HK-2 (cell line): ENCODE data around the gene KCNJ15.
"Not testable (repeated sequence)": the region's sequence is repeated elsewhere in the genome, so short reads cannot be mapped to it uniquely, and the experiment has no call there.

Experiments used
- DNase-seq: peaks from one replicate; pipeline ENCODE4 v3.0.0-alpha.2; 2018; ENCODE audit not compliant: unreplicated experiment

Gene KCNJ15

GRCh38 chr21:38256599-38257302, at the start of gene KCNJ15:
Gene KCNJ15 (plus strand): TSS chr21:38256991. CDS start chr21:38299262, 42,271 bp downstream.
- DNase-seq, result no peak

- no peak for DNase-seq
These were observed 48.7 kb upstream of the KCNJ15 start for GRCh38 chr21:38208118-38208517.

DNA sequence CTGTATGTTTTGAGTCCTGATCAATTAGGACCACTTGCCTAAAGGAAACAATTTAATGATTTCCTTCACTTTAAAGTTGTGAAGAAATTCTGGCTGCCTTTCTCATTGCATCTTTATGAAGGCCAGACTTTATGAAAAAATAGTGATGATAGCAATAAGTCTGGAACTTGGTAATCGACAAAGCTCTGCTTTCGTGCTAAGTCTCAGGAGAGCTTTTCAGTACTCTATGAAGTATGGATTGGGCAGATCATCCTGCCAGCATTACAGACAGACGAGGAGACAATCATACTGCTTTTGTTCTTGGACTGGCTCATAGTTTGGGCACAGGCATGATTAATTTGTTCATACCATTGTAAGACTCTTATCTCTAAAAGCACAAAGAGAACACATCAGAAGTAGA, 45.5 kb upstream of the KCNJ15 start:
- DNase-seq, result no peak

GRCh38 chr21:38212706-38213105, 44.1 kb upstream of the KCNJ15 start:
- DNase-seq, result no peak

- DNase-seq, result peak; percentile 53
These were observed 37.7 kb upstream of the KCNJ15 start for GRCh38 chr21:38219049-38219628.

DNA sequence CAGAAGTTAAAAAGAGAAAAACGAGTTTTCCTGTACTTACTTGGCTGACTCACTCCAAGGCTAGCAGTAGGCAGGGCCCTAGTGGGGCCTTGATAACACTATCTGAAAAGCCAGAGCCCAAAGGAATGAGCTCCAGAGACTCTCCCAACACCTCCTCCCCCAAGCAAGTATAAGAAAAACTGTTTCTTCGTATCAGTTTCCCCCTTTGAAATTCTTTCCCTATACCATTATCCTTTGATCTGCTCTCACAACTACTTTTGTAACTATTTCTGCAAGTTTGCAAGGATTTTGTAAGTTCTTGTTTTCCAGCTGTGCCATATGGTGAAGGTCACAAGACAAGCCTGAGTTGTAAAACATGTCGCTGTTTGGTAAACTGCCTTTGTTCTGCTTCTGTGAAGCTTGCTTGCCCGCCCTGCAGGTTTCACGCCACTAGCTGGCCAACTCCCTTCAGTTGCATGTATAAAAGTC, 36.5 kb upstream of the KCNJ15 start:
- no peak for DNase-seq

DNA sequence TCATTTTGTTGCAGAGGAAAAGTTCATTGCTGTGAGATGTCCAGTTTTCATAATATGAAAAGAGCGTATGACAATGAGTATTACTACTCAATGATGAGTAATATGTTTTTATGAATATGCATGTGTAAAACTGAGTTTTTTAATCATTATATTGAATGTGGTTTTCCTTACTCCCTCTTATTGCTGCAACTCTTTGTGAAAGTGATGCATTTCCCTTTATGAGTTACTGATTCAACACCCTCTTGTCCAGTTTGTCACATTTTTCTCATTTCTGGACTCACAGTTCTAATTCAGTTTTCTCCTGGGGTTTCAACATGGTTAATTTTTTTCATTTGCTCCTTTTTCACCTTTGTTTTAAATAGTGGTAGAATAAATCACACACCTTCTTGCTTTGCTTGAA, 35.2 kb upstream of the KCNJ15 start:
- DNase-seq, result no peak

GRCh38 chr21:38223893-38224540, 32.8 kb upstream of the KCNJ15 start:
- DNase-seq, result no peak

GRCh38 chr21:38227401-38227800, 29.4 kb upstream of the KCNJ15 start:
- DNase-seq, result no peak

- no peak for DNase-seq
These were observed 28.7 kb upstream of the KCNJ15 start for GRCh38 chr21:38228115-38228514.

- no peak for DNase-seq
These were observed 28.3 kb upstream of the KCNJ15 start for GRCh38 chr21:38228537-38228936.

DNA sequence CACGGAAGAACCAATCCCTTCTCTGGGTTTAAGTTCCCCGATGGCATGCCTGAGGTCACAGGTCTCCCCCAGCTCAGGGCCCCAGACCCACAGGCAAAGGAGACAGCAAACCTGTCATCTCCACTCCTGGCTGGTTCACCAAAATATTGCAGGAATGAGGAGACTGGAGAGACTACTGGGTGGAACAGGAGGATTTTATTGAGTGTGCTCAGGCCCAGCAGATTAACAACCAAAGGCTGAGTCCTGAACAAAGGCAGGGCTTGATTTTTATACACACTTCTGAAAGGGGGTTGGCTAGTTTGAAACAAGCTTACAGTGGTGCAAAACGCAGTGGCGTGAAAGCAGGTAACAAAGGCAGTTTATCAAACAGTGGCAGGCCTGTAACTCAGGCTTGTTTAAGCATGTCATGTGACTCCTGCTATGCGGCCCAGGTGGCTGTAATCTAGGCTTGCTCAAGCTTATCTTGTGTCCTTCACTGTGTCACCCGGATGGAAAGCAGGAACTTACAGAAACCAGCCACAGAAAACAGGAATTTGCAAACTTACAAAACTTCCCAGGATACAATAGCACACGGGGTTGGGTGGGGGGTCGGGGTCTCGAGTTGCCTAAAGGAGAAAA, 27.4 kb upstream of the KCNJ15 start:
- no peak for DNase-seq

DNA sequence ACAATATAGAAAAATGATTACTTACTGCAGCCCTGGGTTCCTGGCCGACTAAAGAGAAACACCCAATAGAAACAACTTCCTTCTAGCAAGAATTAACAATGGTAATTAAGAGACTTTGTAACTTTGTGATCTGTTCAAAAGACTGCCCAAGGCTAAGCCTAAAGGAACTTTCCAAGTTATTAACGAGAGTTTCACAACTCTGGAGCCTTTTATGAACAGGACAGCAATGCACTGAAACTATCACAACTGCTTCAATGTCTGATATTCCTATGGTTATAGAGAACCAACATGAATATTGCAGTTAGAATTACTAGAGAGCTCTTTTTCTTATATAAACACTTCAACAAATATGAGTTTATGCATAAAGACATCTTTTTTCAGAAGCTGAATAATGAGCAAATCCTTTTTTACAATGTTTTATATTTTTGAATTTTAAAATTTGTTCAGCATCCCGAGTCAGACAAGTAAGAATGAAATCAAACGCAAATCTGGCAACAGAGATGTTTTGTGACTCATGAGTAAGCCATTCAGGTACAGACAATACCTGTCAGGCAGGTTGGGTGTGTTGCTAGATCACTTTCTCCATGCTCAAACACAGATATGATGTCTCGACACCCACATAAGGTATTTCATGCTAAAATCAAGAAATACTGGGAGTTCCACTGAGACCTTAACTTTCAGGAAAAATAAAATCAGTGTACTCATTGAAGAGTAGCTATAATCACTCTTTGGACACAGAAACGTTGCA, 22.2 kb upstream of the KCNJ15 start:
- no peak for DNase-seq

DNA sequence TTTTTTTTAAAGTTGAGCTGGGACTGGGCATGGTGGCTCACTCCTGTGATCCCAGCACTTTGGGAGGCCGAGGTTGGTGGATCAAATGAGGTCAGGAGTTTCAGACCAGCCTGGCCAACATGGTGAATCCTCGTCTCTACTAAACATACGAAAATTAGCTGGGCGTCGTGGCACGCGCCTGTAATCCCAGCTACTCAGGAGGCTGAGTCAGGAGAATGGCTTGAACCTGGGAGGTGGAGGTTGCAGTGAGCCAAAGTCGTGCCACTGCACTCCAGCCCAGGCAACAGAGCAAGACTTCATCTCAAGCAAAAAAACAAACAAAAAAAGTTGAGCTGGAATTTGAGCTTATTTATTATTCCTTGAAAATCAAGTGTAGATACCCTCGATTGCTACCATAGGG, 21.5 kb upstream of the KCNJ15 start:
- not testable (repeated sequence) for DNase-seq

DNA sequence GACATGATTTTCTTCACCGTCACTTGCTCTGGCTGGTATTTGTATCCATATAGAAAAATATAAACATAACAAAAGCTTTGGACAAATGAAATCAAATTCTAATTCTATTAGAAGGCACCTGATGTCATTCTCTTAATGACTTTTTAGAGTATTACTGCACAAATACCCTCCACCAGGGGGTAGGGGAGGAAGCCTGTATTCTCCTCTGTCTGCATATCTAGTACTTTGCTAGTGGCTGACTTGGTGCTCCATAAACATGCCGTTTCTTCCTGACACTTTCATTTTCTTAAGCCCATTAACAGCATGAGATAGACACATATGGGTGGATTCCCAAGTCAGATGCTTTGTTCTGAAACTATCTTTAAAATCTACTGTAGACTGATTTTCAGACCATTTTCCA, 20.6 kb upstream of the KCNJ15 start:
- no peak for DNase-seq

DNA sequence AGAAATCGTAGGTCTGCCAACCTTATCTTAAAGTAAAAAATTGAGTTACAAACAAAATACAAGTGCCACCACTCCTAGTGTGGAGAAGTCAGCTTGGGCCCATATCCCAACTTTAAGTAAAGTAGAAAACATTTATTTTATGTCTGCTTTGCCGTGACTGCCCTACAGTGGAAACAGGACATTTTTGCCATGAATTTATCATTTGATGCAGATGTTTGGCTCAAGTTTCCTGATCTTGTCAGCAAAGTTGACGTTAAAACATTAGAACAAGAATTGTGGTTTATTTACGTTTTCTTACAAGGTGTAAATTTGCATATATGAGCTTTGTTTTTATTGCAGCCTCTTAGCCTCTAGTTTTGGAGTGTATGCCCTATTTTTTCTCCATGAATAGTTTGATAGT, 17.1 kb upstream of the KCNJ15 start:
- no peak for DNase-seq

GRCh38 chr21:38240129-38240528, 16.7 kb upstream of the KCNJ15 start:
- DNase-seq, result no peak

DNA sequence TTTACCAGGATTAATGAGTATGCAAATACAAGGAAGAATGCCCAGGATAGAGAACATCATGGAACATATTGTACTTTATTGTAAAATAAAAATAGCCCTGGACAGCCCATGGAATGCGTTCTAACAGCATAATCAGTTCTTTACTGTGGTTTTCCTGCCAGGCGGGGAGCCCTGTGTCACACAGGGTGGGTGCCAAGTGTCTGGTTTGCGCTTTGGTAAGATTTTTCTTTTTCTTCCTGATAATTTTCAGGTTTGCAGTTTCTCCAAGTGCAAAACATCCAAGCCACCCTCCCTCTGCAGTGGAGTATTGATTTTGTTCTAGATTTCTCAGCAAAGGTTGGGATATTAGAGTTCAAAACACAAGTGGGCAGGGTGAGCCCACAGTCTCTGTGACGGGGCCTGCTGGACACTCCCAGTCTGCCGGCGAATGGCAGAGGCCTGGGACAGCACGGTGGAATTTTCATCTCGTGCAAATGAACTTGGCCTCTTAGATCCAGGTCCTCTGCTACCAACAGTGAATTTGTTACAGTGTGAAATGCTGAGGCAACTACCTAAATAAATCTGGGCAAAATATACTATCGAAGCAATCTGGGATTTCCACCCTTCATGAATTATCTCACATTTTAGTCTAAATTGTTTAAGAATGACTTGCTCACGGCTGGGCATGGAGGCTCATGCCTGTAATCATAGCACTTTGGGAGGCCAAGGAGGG, 15.6 kb upstream of the KCNJ15 start:
- DNase-seq, result no peak

- no peak for DNase-seq
These were observed 14.7 kb upstream of the KCNJ15 start for GRCh38 chr21:38242061-38242460.

DNA sequence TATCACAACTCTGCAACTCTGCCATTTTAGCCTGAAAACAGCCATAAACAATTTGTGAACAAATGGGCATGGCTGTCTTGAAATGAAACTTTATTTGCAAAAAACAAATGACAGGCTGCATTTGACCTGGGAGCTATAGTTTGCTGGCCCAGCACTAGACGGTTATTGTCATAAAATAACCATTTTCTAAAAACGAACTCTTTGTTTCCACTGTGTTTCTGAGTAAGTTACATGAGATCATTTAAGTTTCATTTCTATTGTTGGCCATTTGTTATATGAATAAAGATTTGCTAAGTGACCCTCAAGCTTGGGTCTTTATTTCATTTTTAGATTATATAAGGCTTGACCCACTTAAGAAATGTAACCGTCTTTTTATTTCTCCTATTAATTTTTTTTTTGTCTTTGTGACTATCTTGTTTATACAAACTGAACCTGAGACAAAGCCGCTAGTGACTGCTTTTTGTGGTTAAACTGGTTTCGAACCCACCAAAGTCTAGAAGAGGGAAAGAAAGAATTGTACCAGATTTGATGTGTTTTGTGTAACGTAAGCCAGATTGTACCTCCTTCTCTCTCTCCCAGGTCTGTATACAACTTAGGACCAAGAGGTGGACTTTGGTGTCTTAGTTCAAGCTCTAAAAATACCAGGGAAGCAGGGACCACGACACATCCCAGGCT, 12.9 kb upstream of the KCNJ15 start:
- no peak for DNase-seq

DNA sequence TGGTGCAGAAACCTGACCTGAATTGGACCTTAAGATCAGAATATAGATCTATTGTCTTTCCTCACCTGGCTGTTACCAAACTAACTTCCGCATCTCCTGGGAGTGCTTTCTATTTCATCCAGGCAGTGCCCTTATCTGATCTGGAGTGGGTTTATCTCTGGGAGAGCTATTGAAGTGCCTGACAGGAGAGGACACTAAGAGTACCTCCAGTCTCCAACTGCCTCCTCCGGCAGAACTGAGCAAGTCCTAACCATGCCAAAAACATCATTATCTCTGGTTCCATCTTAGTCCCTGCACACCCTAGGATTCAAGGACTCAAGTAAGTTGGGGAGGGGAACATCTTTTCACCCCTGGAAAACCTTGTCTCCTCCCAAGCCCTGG, 12.4 kb upstream of the KCNJ15 start:
- no peak for DNase-seq
